Measurements from ENCODE around the gene ICAM3. TPM values are rescaled to one million over a fixed set of nuclear protein-coding genes. Genes with fewer than 3 reads are reported as not detected.

Gene ICAM3
- total and polyA plus RNA-seq, 2 of the 4 experiments (the other 2 are of a cell fraction): 6.6 to 11.7 TPM

DNA sequence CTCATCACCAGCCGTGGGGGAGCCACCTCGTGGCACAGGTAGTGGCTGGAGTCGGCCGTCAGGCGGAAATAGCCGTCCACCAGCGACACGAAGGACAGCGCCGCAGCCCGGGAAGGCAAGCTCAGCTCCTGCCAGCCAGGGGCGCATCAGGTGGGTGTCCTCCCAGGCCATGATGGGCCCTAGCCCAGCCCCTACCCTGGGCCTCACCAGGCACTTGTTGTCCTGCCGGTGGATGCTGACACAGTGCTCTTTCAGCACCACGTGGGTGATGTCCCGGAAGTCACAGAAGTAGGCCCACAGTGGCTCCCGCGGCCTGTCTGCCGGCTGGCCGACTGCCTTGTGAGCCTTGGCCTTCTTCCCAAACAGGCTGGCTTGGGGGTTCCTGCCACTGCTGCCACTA is 25.2 kb upstream of the ICAM3 start:
- no peak overlapping the region for H3K9ac ChIP-seq (ENCODE audit: low read depth, low read length)
- no peak overlapping the region for H3K27ac ChIP-seq (ENCODE audit: insufficient read depth, low read length)
- no peak overlapping the region for H2BK120ac ChIP-seq (ENCODE audit: low read depth, low read length)
- H2BK15ac ChIP-seq (ENCODE audit: low read depth, low read length): no peak overlapping the region
- no peaks in the 10 kb centered on the region for H3K9me1 ChIP-seq (ENCODE audit: insufficient read depth, low read length)
- H3K14ac ChIP-seq (replicated peaks; ENCODE audit: low read depth, low read length): no peak overlapping the region
- peaks cover 9% of the 10 kb centered on the region for H4K20me1 ChIP-seq (ENCODE audit: insufficient read depth, low read length)
- ChIA-PET CTCF (no interaction called here), POLR2A (ENCODE audit: unreplicated experiment) (no interaction called here)
- BruUV-seq (replicated peaks): no TSS peak
- ATAC-seq (ENCODE audit: low read depth) (no peak), DNase-seq (no peak)
- H3K4me1 ChIP-seq (ENCODE audit: control insufficient read depth, insufficient read depth, low read length): no peaks in the 10 kb centered on the region
- H2AK9ac ChIP-seq (replicated peaks; ENCODE audit: low read depth, low read length, poor library complexity): no peak overlapping the region
- H3K4me2 ChIP-seq (ENCODE audit: low read depth, low read length): no peak overlapping the region
- H3K27me3 ChIP-seq (ENCODE audit: control insufficient read depth, insufficient read depth, low read length): no peaks in the 10 kb centered on the region
- intact Hi-C loops (cut with micrococcal nuclease): no loop called here
- H2BK20ac ChIP-seq (ENCODE audit: low read depth, low read length): no peak overlapping the region
- H3K23ac ChIP-seq (ENCODE audit: low read depth, low read length): no peak overlapping the region
- H2BK5ac ChIP-seq (ENCODE audit: low read depth, low read length, poor library complexity, severe bottlenecking): no peak overlapping the region
- 90% methylated on average over 18 of the region's 19 CpGs; no CpG with 5 or more reads in 1 of the 2 experiments for WGBS, 2 experiments (ENCODE audit: extremely low coverage in 2 of 2, insufficient read length in 1 of 2)
- H3K18ac ChIP-seq (ENCODE audit: low read depth, low read length): no peak overlapping the region
- no peak overlapping the region for H4K8ac ChIP-seq (ENCODE audit: low read depth in 2 of 2, low read length in 2 of 2)
- no peak overlapping the region for H4K5ac ChIP-seq (ENCODE audit: low read depth, low read length)
- no peak overlapping the region for H4K91ac ChIP-seq (ENCODE audit: insufficient read depth, low read depth, low read length)
- no peak overlapping the region for H2AK5ac ChIP-seq (ENCODE audit: low read depth, low read length)
- H3K4ac ChIP-seq (ENCODE audit: low read depth, low read length): no peak overlapping the region
- no peaks in the 10 kb centered on the region for H3K9me3 ChIP-seq (ENCODE audit: control insufficient read depth, insufficient read depth, low read length)
- no peak overlapping the region for H3K4me3 ChIP-seq (ENCODE audit: insufficient read depth, low read depth, low read length)
- in situ Hi-C loops (cut with MboI; ENCODE audit: low sequenced_read_pairs): no loop called here
- no peak overlapping the region for H3K56ac ChIP-seq (ENCODE audit: extremely low read depth, insufficient read depth, low read length)
- dilution Hi-C loops (cut with HindIII; ENCODE audit: low sequenced_read_pairs, unreplicated experiment): no loop called here
- TF ChIP-seq FOS (IDR thresholded peaks at IDR 0.05; ENCODE audit: low read depth, low read length) (no peak), SMC3 (IDR thresholded peaks at IDR 0.05; ENCODE audit: low read depth, low read length) (no peak), BHLHE40 (IDR thresholded peaks at IDR 0.05; ENCODE audit: low read depth, low read length) (no peak), RFX5 (IDR thresholded peaks at IDR 0.05; ENCODE audit: low read depth, low read length) (no peak), MXI1 (IDR thresholded peaks at IDR 0.05; ENCODE audit: borderline replicate concordance, low read depth, low read length) (no peak)
- TF ChIP-seq, protein P1, sequence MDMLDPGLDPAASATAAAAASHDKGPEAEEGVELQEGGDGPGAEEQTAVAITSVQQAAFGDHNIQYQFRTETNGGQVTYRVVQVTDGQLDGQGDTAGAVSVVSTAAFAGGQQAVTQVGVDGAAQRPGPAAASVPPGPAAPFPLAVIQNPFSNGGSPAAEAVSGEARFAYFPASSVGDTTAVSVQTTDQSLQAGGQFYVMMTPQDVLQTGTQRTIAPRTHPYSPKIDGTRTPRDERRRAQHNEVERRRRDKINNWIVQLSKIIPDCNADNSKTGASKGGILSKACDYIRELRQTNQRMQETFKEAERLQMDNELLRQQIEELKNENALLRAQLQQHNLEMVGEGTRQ (IDR thresholded peaks at IDR 0.05; ENCODE audit: low read depth, low read length): no peak
- peaks cover 0 to 13% of the 10 kb centered on the region in 2 experiments; a peak in 1 of 4 replicates for H3K79me1 ChIP-seq (ENCODE audit: low read depth in 1 of 2, low read length in 2 of 2)
- H3K36me3 ChIP-seq (ENCODE audit: control insufficient read depth, insufficient read depth, low read length): peaks cover 74% of the 10 kb centered on the region
- no peak overlapping the region for H2AFZ ChIP-seq (replicated peaks; ENCODE audit: low read length, poor library complexity)
